Smooth muscle cell (in vitro differentiated cells): ENCODE results near the gene CZIB. TPM values are rescaled to one million over a fixed set of nuclear protein-coding genes. Genes with fewer than 3 reads are reported as not detected.
A peak's percentile ranks its signal among the peaks of the same experiment; 100 is the strongest.

Experiments
- DNase-seq: peaks from one replicate; lab custom pipeline; 2025; ENCODE audit not compliant: unreplicated experiment; lab: John Stamatoyannopoulos, UW
- H2AFZ ChIP-seq: fragments of 200-600 bp; sonication (generic); 2 replicates; pipeline ENCODE4 v1.6.0; 2016; ENCODE audit warnings: antibody characterized with exemption, low read depth, mild to moderate bottlenecking
- H3F3A ChIP-seq: fragments of 200-600 bp; sonication (generic); 2 replicates; pipeline ENCODE4 v1.6.0; 2017; ENCODE audit warnings: antibody characterized with exemption, low read depth
- H3K27ac ChIP-seq: fragments of 200-600 bp; sonication (generic); 2 replicates; pipeline ENCODE4 v1.5.1; 2016; ENCODE audit warnings: low read depth, mild to moderate bottlenecking
- H3K27me3 ChIP-seq: fragments of 200-600 bp; sonication (generic); 2 replicates; pipeline ENCODE4 v1.6.1; 2016; ENCODE audit warnings: low read depth, mild to moderate bottlenecking
- H3K36me3 ChIP-seq: fragments of 200-600 bp; sonication (generic); 2 replicates; pipeline ENCODE4 v1.5.1; 2016; ENCODE audit warnings: low read depth
- H3K4me1 ChIP-seq: fragments of 200-600 bp; sonication (generic); 2 replicates; pipeline ENCODE4 v1.5.1; 2016; ENCODE audit warnings: low read depth
- H3K4me2 ChIP-seq: fragments of 200-600 bp; sonication (generic); 2 replicates; pipeline ENCODE4 v1.6.0; 2016; ENCODE audit warnings: mild to moderate bottlenecking
- H3K4me3 ChIP-seq: fragments of 200-600 bp; sonication (generic); 2 replicates; pipeline ENCODE4 v1.5.1; 2016; ENCODE audit warnings: mild to moderate bottlenecking
- H3K79me2 ChIP-seq: fragments of 200-600 bp; sonication (generic); 2 replicates; pipeline ENCODE4 v1.6.0; 2016; ENCODE audit warnings: low read depth, mild to moderate bottlenecking
- H3K9ac ChIP-seq: fragments of 200-600 bp; sonication (generic); 2 replicates; pipeline ENCODE4 v1.6.0; 2016; ENCODE audit warnings: low read depth
- H3K9me3 ChIP-seq: fragments of 200-600 bp; sonication (generic); replicated peaks from 2 replicates; pipeline ENCODE4 v1.5.1; 2016; ENCODE audit warnings: low read depth
- H4K20me1 ChIP-seq: fragments of 200-600 bp; sonication (generic); 2 replicates; pipeline ENCODE4 v1.6.0; 2016; ENCODE audit warnings: low read depth
- WGBS: methylation state at CpG from one replicate; pipeline ENCODE4 v1.1.7; 2016; ENCODE audit warnings: low lambda C conversion rate; 5-methylcytosine and 5-hydroxymethylcytosine counted together
- polyA plus RNA-seq: library from polyadenylated mRNA; unstranded; fragments of >200 nt; fragmentation: Nextera tagmentation; extraction: Ambion mirVana; gene quantifications from 2 replicates; pipeline ENCODE4 v1.2.1, GENCODE V29; 2016
- total RNA-seq: library from RNA; depleted of rRNA; stranded (reverse); fragments of >200 nt; gene quantifications from 2 replicates; pipeline ENCODE4 v1.2.3, GENCODE V29; 2014
- TF ChIP-seq, protein P1 (sequence below): fragments of 200-600 bp; sonication (generic); IDR thresholded peaks from 2 replicates; pipeline ENCODE4 v1.5.1; 2017; ENCODE audit warnings: borderline replicate concordance, mild to moderate bottlenecking, antibody characterized with exemption; ENCODE audit not compliant: insufficient read depth, poor library complexity, severe bottlenecking

The CZIB gene
- total and polyA plus RNA-seq, 2 experiments from 2014 or later, result 47.9 to 49.4 TPM

DNA sequence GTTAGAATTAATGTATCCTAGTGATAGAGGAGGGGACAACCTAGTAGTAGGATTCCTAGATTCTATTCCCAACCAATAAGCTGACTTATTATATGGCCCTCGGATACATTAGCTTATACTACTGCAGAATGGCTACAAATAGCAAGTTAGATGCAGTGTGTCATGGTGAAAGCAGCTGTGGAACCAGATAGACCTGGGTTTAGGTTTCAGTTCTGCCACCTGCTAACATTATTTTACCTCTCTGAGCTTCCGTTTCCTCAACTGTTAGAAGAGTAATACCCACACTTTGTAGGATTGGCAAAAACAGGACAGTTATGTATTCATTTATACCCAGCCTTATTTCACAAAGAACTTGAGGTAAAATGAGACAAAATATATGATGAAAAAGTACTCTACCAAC lies 39.5 kb upstream of the CZIB start:
- no peak for DNase-seq
- H3K4me2 ChIP-seq, result no peak overlapping the region
- H3K9me3 ChIP-seq, result no peaks in the 10 kb centered on the region
- TF ChIP-seq, protein P1, sequence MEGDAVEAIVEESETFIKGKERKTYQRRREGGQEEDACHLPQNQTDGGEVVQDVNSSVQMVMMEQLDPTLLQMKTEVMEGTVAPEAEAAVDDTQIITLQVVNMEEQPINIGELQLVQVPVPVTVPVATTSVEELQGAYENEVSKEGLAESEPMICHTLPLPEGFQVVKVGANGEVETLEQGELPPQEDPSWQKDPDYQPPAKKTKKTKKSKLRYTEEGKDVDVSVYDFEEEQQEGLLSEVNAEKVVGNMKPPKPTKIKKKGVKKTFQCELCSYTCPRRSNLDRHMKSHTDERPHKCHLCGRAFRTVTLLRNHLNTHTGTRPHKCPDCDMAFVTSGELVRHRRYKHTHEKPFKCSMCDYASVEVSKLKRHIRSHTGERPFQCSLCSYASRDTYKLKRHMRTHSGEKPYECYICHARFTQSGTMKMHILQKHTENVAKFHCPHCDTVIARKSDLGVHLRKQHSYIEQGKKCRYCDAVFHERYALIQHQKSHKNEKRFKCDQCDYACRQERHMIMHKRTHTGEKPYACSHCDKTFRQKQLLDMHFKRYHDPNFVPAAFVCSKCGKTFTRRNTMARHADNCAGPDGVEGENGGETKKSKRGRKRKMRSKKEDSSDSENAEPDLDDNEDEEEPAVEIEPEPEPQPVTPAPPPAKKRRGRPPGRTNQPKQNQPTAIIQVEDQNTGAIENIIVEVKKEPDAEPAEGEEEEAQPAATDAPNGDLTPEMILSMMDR, result no peak
- H3F3A ChIP-seq, result no peaks in the 10 kb centered on the region
- no peaks in the 10 kb centered on the region for H4K20me1 ChIP-seq
- H3K27me3 ChIP-seq, result no peaks in the 10 kb centered on the region
- H3K27ac ChIP-seq, result no peak overlapping the region
- no peak overlapping the region for H2AFZ ChIP-seq
- no peaks in the 10 kb centered on the region for H3K4me1 ChIP-seq
- H3K79me2 ChIP-seq, result no peaks in the 10 kb centered on the region
- H3K4me3 ChIP-seq, result no peak overlapping the region
- WGBS, result 93% methylated on average over 2 of the region's 2 CpGs
- H3K36me3 ChIP-seq, result no peaks in the 10 kb centered on the region
- H3K9ac ChIP-seq, result no peak overlapping the region

DNA sequence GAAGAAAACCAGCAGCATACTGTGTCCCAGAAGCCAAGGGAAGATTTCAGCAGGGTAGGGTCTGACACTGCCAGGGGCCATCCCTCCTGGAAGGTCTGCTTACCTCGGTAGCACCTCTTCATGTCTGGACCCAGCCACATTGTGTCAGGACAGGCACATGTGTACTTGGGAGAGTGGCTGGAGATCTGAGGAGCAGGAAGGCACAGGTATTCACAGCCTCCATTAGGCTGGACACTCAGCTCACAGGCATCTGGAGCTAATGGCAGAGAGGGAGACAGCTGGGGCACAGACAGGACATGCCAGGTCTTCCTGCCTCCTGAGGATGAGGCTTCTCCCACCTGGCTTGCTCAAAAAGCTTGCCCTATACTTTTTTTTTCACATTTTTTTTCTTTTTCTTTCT lies 37.8 kb upstream of the CZIB start:
- 73% methylated on average over 1 of the region's 1 CpG for WGBS
- no peak overlapping the region for H3K4me3 ChIP-seq
- H4K20me1 ChIP-seq, result no peaks in the 10 kb centered on the region
- H3K27me3 ChIP-seq, result no peaks in the 10 kb centered on the region
- H3K4me2 ChIP-seq, result peak overlapping the region; percentile 25
- no peak for DNase-seq
- H3K9ac ChIP-seq, result no peak overlapping the region
- TF ChIP-seq, protein P1, result no peak
- H3K79me2 ChIP-seq, result no peaks in the 10 kb centered on the region
- no peaks in the 10 kb centered on the region for H3K9me3 ChIP-seq
- H3K4me1 ChIP-seq, result no peaks in the 10 kb centered on the region
- H2AFZ ChIP-seq, result no peak overlapping the region
- H3F3A ChIP-seq, result no peaks in the 10 kb centered on the region
- no peak overlapping the region for H3K27ac ChIP-seq
- H3K36me3 ChIP-seq, result no peaks in the 10 kb centered on the region

DNA sequence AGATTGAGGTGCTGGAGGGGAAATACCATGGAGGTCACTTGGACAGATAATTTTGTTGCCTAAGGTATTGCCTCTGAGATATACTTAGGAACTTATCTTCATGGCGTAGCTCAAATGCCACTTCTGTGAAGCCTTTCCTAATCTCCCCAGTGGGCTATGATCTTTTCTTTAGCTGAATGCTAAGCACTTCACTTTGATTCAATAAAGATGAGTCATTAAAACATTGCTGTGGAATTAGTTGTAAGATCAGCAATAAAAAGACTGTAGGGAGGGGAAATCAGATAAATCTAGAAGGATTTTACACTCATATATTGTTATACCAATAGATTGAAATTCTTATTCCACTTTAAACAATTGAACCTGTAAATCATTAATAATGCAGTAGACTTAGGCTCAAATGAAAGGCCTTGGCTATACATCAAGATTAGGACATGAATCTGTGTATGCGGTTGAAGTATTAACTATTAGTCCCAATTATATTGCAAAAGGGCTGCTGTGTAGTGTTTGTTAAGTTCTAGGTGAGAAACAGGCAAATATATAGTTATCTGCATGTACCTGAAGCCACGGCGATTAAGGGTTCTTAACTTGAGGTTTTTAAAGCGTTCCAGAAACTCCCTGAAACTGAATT lies 37.1 kb upstream of the CZIB start:
- Histone ChIP-seq H3K4me3 (no peak overlapping the region), H3K9ac (no peak overlapping the region), H3K9me3 (no peaks in the 10 kb centered on the region), H4K20me1 (no peaks in the 10 kb centered on the region), H2AFZ (no peak overlapping the region), H3F3A (no peaks in the 10 kb centered on the region), H3K4me1 (no peaks in the 10 kb centered on the region), H3K36me3 (no peaks in the 10 kb centered on the region), H3K4me2 (peak overlapping the region; percentile 25), H3K79me2 (no peaks in the 10 kb centered on the region), H3K27ac (peak overlapping the region; percentile 23), H3K27me3 (no peaks in the 10 kb centered on the region)
- WGBS, result 85% methylated on average over 5 of the region's 5 CpGs
- DNase-seq, result no peak
- TF ChIP-seq, protein P1, result no peak
